Gastroesophageal sphincter (tissue), 4 donors: ENCODE results near the gene LRP10. TPM values are rescaled to one million over a fixed set of nuclear protein-coding genes. Genes with fewer than 3 reads are reported as not detected.

Experiments
- ATAC-seq: fragments of 150-250 bp; one replicate; pipeline ENCODE4 v1.9.1; 2016; ENCODE audit warnings: mild to moderate bottlenecking, moderate library complexity
- H3K27ac ChIP-seq, 4 donors: fragments of 200-600 bp; sonication (generic) in 3 of 4; 1 replicate in 3 of 4; 2 replicates in 1 of 4; pipeline ENCODE4 v1.5.1; 2016 to 2019
- H3K27me3 ChIP-seq: fragments of 200-600 bp; sonication (generic); one replicate; pipeline ENCODE4 v1.5.1; 2019
- H3K36me3 ChIP-seq, 2 donors: fragments of 200-600 bp; sonication (generic); one replicate each; pipeline ENCODE4 v1.5.1; 2019; ENCODE audit warnings: control low read depth in 1 of 2
- H3K4me1 ChIP-seq, 3 donors: fragments of 200-600 bp; sonication (generic); 1 replicate in 2 of 3; 2 replicates in 1 of 3; pipeline ENCODE4 v1.5.1; 2016 to 2019; ENCODE audit warnings: control low read depth in 2 of 3
- H3K4me3 ChIP-seq, 2 donors: fragments of 200-600 bp; sonication (generic); one replicate each; pipeline ENCODE4 v1.5.1; 2019; ENCODE audit warnings: mild to moderate bottlenecking in 1 of 2, moderate library complexity in 1 of 2
- H3K9me3 ChIP-seq, 3 donors: fragments of 200-600 bp; sonication (generic); one replicate each; pipeline ENCODE4 v1.5.1; 2017 to 2019; ENCODE audit warnings: control low read depth in 2 of 3
- CTCF ChIP-seq, 4 experiments: fragments of 200-600 bp in 2 of 4; fragments of 450-650 bp in 2 of 4; sonication (generic) in 1 of 4; IDR thresholded peaks; one replicate each; pipeline ENCODE4 v1.5.1; 2017 to 2019; ENCODE audit warnings: antibody characterized with exemption in 4 of 4, mild to moderate bottlenecking in 2 of 4, moderate library complexity in 2 of 4
- EP300 ChIP-seq: sonication (generic); formaldehyde crosslinking; IDR thresholded peaks from one replicate; pipeline ENCODE4 v1.6.1; 2017; ENCODE audit warnings: antibody characterized with exemption, mild to moderate bottlenecking
- POLR2A ChIP-seq, 2 donors: fragments of 450-650 bp; IDR thresholded peaks; one replicate each; pipeline ENCODE4 v1.6.1; 2017; ENCODE audit warnings: antibody characterized with exemption in 2 of 2, mild to moderate bottlenecking in 2 of 2, moderate library complexity in 1 of 2
- POLR2AphosphoS5 ChIP-seq: sonication (generic); formaldehyde crosslinking; IDR thresholded peaks from one replicate; pipeline ENCODE4 v1.6.1; 2017; ENCODE audit warnings: antibody characterized with exemption
- WGBS, 2 donors: methylation state at CpG; one replicate each; pipeline ENCODE4 v1.1.5; 2018; ENCODE audit warnings: low coverage in 1 of 2; 5-methylcytosine and 5-hydroxymethylcytosine counted together
- small RNA-seq, 4 donors: library from RNA; depleted of rRNA; stranded (forward); fragments of <200 nt; gene quantifications; one replicate each; pipeline ENCODE3, GENCODE V24; 2016
- total RNA-seq, 4 donors: library from RNA; depleted of rRNA; stranded (reverse); fragments of >200 nt; gene quantifications; one replicate each; pipeline ENCODE4 v1.1.0, GENCODE V29; 2016

The LRP10 gene
- total RNA-seq, 4 donors from 2014 or later: 123 to 257 (median 163) TPM

- WGBS, 2 donors: 79 to 89% methylated on average over 4 of the region's 4 CpGs
- peaks cover 0 to 59% of the 10 kb centered on the region in 2 donors for H3K36me3 ChIP-seq
- no peaks in the 10 kb centered on the region for H3K27me3 ChIP-seq
- no peak overlapping the region for H3K27ac ChIP-seq
- no peak for TF ChIP-seq EP300
- no peak for TF ChIP-seq POLR2A (IDR thresholded peaks at IDR 0.05)
- no peak for TF ChIP-seq CTCF (IDR thresholded peaks at IDR 0.05)
- TF ChIP-seq POLR2AphosphoS5: no peak
- H3K4me1 ChIP-seq: peaks cover 3 to 33% (median 9%) of the 10 kb centered on the region in 3 donors
- no peak overlapping the region for H3K4me3 ChIP-seq
- no peaks in the 10 kb centered on the region for H3K9me3 ChIP-seq
- ATAC-seq: no peak
These were observed 54.8 kb downstream of the LRP10 start for GRCh38 chr14:22926316-22926715.

GRCh38 chr14:22928237-22929103, 56.9 kb downstream of the LRP10 start:
- H3K27me3 ChIP-seq: no peaks in the 10 kb centered on the region
- TF ChIP-seq EP300 (no peak), POLR2A (IDR thresholded peaks at IDR 0.05) (no peak), CTCF (IDR thresholded peaks at IDR 0.05) (no peak), POLR2AphosphoS5 (no peak)
- H3K9me3 ChIP-seq: no peaks in the 10 kb centered on the region
- WGBS, 2 donors: 6 to 24% methylated on average over 10 to 11 of the region's 12 CpGs
- peaks cover 0 to 38% of the 10 kb centered on the region in 2 donors for H3K36me3 ChIP-seq
- ATAC-seq: no peak
- peak overlapping the region; percentile 74 to 96 (median 88) for H3K27ac ChIP-seq
- H3K4me3 ChIP-seq: peak overlapping the region; percentile 65 to 78
- peaks cover 3 to 33% (median 9%) of the 10 kb centered on the region in 3 donors for H3K4me1 ChIP-seq

- peak within 1 kb of the TSS; percentile 88 to 96 (median 91) for H3K27ac ChIP-seq
- no peaks in the 10 kb centered on the region for H3K9me3 ChIP-seq
- TF ChIP-seq CTCF (IDR thresholded peaks at IDR 0.05) (peak in 1 of 4 experiments; percentile 21), POLR2AphosphoS5 (peak; percentile 71), POLR2A (IDR thresholded peaks at IDR 0.05) (peak; percentile 84 to 86), EP300 (no peak)
- H3K36me3 ChIP-seq: peaks cover 0 to 29% of the 10 kb centered on the region in 2 donors
- no peaks in the 10 kb centered on the region for H3K27me3 ChIP-seq
- H3K4me3 ChIP-seq: peak within 1 kb of the TSS; percentile 65 to 78
- 0% methylated on average over 16 to 23 of the region's 51 CpGs for WGBS, 2 donors
- ATAC-seq: peak; percentile 99
- H3K4me1 ChIP-seq: peaks cover 3 to 33% (median 9%) of the 10 kb centered on the region in 3 donors
These were observed 57.8 kb downstream of the LRP10 start, which contains the start of gene PRMT5 for GRCh38 chr14:22929104-22929960. Gene PRMT5 (minus strand): TSS chr14:22929376. CDS start chr14:22929361, 15 bp downstream.

- H3K4me1 ChIP-seq: peaks cover 3 to 33% (median 9%) of the 10 kb centered on the region in 3 donors
- TF ChIP-seq POLR2A (IDR thresholded peaks at IDR 0.05) (no peak), CTCF (IDR thresholded peaks at IDR 0.05) (no peak), POLR2AphosphoS5 (no peak), EP300 (no peak)
- ATAC-seq: no peak
- no peaks in the 10 kb centered on the region for H3K9me3 ChIP-seq
- H3K27ac ChIP-seq: peak overlapping the region; percentile 76 to 94 (median 88)
- no peaks in the 10 kb centered on the region for H3K27me3 ChIP-seq
- WGBS, 2 donors: 2 to 8% methylated on average over 2 of the region's 2 CpGs
- H3K36me3 ChIP-seq: peaks cover 0 to 23% of the 10 kb centered on the region in 2 donors
- peak overlapping the region; percentile 45 to 65 for H3K4me3 ChIP-seq
These were observed 58.4 kb downstream of the LRP10 start for GRCh38 chr14:22929961-22930364.

Small RNA genes lying within 50 kb of the gene (small RNA-seq; reads per million reads assigned to genes)
- 0 reads per million in 4 donors for gene RF00019

Other genes starting within 250 kb of the LRP10 start
- gene OR6J1, start 227.4 kb upstream of the LRP10 start, total RNA-seq: under 1 TPM in 1 of 4 donors, not detected in 3; 0.12 TPM
- gene OXA1L, start 105.1 kb upstream of the LRP10 start, total RNA-seq: 10 to 100 TPM; 47.1 to 89.0 (median 72.7) TPM
- 10 to 100 TPM in 3 of 4 donors, 1 to 10 TPM in 1; 8.1 to 36.6 (median 23.4) TPM for gene SLC7A7, start 56.3 kb upstream of the LRP10 start, total RNA-seq
- gene MRPL52, start 41.9 kb upstream of the LRP10 start, total RNA-seq: 10 to 100 TPM; 24.4 to 65.0 (median 35.0) TPM
- 100 to 1,000 TPM; 114 to 127 (median 123) TPM for gene MMP14, start 35.2 kb upstream of the LRP10 start, total RNA-seq
- gene REM2, start 11.5 kb downstream of the LRP10 start, total RNA-seq: under 1 TPM; 0.20 to 0.93 (median 0.47) TPM
- 100 to 1,000 TPM in 3 of 4 donors, 10 to 100 TPM in 1; 94.4 to 855 (median 368) TPM for gene RBM23, start 47.4 kb downstream of the LRP10 start, total RNA-seq
- gene PRMT5, start 57.6 kb downstream of the LRP10 start, total RNA-seq: 10 to 100 TPM; 39.7 to 49.2 (median 43.2) TPM
- gene HAUS4, start 85.3 kb downstream of the LRP10 start, total RNA-seq: 10 to 100 TPM; 31.2 to 47.6 (median 43.1) TPM
- 10 to 100 TPM in 3 of 4 donors, 1 to 10 TPM in 1; 8.8 to 27.0 (median 17.8) TPM for gene AJUBA, start 110.8 kb downstream of the LRP10 start, total RNA-seq
- 10 to 100 TPM in 3 of 4 donors, 1 to 10 TPM in 1; 8.4 to 16.0 (median 13.2) TPM for gene C14orf93, start 138.4 kb downstream of the LRP10 start, total RNA-seq
- 100 to 1,000 TPM; 125 to 182 (median 133) TPM for gene PSMB5, start 163.2 kb downstream of the LRP10 start, total RNA-seq
- gene PSMB11, start 170.5 kb downstream of the LRP10 start, total RNA-seq: under 1 TPM in 1 of 4 donors, not detected in 3; 0.27 TPM
- 1 to 10 TPM; 1.5 to 3.6 (median 2.6) TPM for gene CDH24, start 185.8 kb downstream of the LRP10 start, total RNA-seq
- 100 to 1,000 TPM in 1 of 4 donors, 10 to 100 TPM in 3; 55.7 to 121 (median 91.8) TPM for gene ACIN1, start 223.4 kb downstream of the LRP10 start, total RNA-seq
- gene C14orf119, start 223.8 kb downstream of the LRP10 start, total RNA-seq: 10 to 100 TPM; 31.3 to 38.2 (median 33.4) TPM
- under 1 TPM in 2 of 4 donors, not detected in 2; 0.13 to 0.31 TPM for gene CIROP, start 233.2 kb downstream of the LRP10 start, total RNA-seq
- not detected for gene CEBPE, start 247.5 kb downstream of the LRP10 start, total RNA-seq